ENCODE results near the gene ELMOD1.

Gene ELMOD1

GRCh38 chr11:107631931-107632330, 41.0 kb downstream of the ELMOD1 start:
- TF ChIP-seq CTCF (IDR thresholded peaks at IDR 0.05; ENCODE audit: borderline replicate concordance, insufficient read depth, low read depth, low read length), result no peak
- no peak overlapping the region for H3K4me3 ChIP-seq (ENCODE audit: low read depth, low read length)

- no peak for TF ChIP-seq CTCF (IDR thresholded peaks at IDR 0.05; ENCODE audit: borderline replicate concordance, insufficient read depth, low read depth, low read length)
- H3K4me3 ChIP-seq (ENCODE audit: low read depth, low read length), result no peak overlapping the region
Observed at GRCh38 chr11:107646783-107647182, 55.8 kb downstream of the ELMOD1 start.

- TF ChIP-seq CTCF (IDR thresholded peaks at IDR 0.05; ENCODE audit: borderline replicate concordance, insufficient read depth, low read depth, low read length), result no peak
- no peak overlapping the region for H3K4me3 ChIP-seq (ENCODE audit: low read depth, low read length)
Observed at GRCh38 chr11:107648242-107648641, 57.3 kb downstream of the ELMOD1 start.

- no peak overlapping the region for H3K4me3 ChIP-seq (ENCODE audit: low read depth, low read length)
- no peak for TF ChIP-seq CTCF (IDR thresholded peaks at IDR 0.05; ENCODE audit: borderline replicate concordance, insufficient read depth, low read depth, low read length)
Observed at GRCh38 chr11:107651672-107652071, 60.7 kb downstream of the ELMOD1 start.

- H3K4me3 ChIP-seq (ENCODE audit: low read depth, low read length), result no peak overlapping the region
- TF ChIP-seq CTCF (IDR thresholded peaks at IDR 0.05; ENCODE audit: borderline replicate concordance, insufficient read depth, low read depth, low read length), result no peak
Observed at GRCh38 chr11:107653076-107653475, 62.1 kb downstream of the ELMOD1 start.

GRCh38 chr11:107655602-107656001, 64.7 kb downstream of the ELMOD1 start:
- no peak for TF ChIP-seq CTCF (IDR thresholded peaks at IDR 0.05; ENCODE audit: borderline replicate concordance, insufficient read depth, low read depth, low read length)
- H3K4me3 ChIP-seq (ENCODE audit: low read depth, low read length), result no peak overlapping the region

GRCh38 chr11:107659310-107659709, 68.4 kb downstream of the ELMOD1 start:
- H3K4me3 ChIP-seq (ENCODE audit: low read depth, low read length), result no peak overlapping the region
- no peak for TF ChIP-seq CTCF (IDR thresholded peaks at IDR 0.05; ENCODE audit: borderline replicate concordance, insufficient read depth, low read depth, low read length)
